GM18499 (cell line): Measurements from ENCODE around the gene RXFP2.
A peak's percentile ranks its signal among the peaks of the same experiment; 100 is the strongest.

ENCODE experiments used
- ATAC-seq: cut with Tn5 transposase; IDR thresholded peaks from one replicate; pipeline ENCODE4 v1.9.1; 2021; ENCODE audit warnings: moderate number of reproducible peaks; ENCODE audit not compliant: insufficient read depth, unreplicated experiment

RXFP2 gene, protein sequence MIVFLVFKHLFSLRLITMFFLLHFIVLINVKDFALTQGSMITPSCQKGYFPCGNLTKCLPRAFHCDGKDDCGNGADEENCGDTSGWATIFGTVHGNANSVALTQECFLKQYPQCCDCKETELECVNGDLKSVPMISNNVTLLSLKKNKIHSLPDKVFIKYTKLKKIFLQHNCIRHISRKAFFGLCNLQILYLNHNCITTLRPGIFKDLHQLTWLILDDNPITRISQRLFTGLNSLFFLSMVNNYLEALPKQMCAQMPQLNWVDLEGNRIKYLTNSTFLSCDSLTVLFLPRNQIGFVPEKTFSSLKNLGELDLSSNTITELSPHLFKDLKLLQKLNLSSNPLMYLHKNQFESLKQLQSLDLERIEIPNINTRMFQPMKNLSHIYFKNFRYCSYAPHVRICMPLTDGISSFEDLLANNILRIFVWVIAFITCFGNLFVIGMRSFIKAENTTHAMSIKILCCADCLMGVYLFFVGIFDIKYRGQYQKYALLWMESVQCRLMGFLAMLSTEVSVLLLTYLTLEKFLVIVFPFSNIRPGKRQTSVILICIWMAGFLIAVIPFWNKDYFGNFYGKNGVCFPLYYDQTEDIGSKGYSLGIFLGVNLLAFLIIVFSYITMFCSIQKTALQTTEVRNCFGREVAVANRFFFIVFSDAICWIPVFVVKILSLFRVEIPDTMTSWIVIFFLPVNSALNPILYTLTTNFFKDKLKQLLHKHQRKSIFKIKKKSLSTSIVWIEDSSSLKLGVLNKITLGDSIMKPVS

GRCh38 chr13:31739226-31739625 lies at the start of gene RXFP2:
Gene RXFP2, plus strand, starts transcription at chr13:31739526. Its CDS starts 87 bp downstream, at chr13:31739613.
- ATAC-seq = no peak

DNA sequence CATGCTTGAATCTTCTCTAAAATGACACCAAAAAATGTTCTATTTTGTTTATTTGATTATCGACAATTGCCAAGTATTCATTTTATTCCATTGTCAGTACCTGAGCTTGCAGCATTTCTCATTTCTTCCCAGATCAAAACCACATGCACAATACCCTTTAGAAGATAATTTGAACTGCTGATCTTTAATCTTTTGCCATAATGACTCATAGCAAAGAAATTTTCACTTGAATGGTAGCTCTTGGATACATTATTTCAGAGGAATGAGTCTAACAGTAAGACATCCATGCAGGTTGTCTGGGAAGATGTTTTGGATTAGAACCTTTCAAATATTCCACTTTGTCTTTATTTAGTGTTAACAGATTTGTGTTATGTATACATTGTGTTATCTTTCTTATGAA lies 42.0 kb upstream of the RXFP2 start:
- ATAC-seq = no peak

- no peak for ATAC-seq
These were observed 39.7 kb upstream of the RXFP2 start for GRCh38 chr13:31699650-31700049.

GRCh38 chr13:31703780-31704179 lies 35.5 kb upstream of the RXFP2 start:
- no peak for ATAC-seq

DNA sequence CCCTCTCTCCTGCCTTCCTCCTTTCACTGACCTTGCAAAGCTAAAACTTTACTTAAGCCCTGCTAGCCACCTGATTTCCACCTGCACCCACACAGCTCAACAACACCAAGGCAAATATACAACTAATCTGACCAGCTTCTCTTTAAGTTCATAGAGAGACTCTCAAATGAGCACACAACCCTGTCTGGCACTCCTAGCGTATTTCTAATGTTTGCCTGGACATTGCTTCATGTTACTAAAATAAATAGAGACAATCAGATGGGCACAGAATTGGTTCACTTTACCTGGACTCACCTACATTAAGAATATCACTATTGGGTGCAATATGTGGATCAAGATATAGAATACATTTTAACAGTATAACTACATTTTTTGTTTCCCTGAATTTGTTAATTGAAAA lies 33.2 kb upstream of the RXFP2 start:
- ATAC-seq = no peak

GRCh38 chr13:31717583-31717982 lies 21.7 kb upstream of the RXFP2 start:
- ATAC-seq = no peak

DNA sequence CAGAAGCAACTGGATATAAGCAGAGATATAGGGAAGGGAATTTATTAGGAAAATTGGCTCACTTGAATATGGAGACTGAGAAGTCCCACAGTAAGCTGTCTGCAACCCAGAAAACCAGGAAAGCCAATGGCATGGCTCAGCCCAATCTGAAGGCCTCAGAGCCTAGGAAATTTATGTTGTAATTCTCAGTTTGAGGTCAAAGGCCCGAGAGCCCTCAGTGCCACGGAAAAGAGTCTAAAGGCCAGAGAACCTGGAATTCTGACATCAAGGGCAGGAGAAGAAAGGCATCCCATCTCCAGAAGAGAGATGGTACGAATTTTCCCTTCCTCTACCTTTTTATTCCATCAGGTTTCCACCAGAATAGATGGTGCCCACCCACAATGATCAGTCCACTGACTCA lies 20.1 kb upstream of the RXFP2 start:
- ATAC-seq = no peak

DNA sequence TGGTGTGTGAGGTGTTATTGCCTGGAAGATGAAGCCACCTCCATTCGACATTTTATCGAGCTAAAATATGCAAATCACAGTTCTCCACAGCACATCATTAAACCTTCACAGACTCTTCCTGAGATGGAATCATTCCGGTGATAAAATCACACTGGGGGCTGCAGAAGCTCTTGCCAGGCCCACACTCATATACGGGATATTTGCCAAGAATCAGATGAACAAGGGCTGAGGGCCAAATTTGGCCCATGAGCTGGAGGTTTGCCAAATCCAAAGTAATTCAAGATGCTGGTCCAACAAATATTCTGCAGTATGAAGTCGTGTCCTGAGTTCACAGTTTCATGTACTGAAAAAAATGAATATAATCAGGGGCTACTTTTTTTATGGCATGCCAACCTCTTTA lies 16.7 kb upstream of the RXFP2 start:
- no peak for ATAC-seq

GRCh38 chr13:31725841-31726240 lies 13.5 kb upstream of the RXFP2 start:
- ATAC-seq = no peak

DNA sequence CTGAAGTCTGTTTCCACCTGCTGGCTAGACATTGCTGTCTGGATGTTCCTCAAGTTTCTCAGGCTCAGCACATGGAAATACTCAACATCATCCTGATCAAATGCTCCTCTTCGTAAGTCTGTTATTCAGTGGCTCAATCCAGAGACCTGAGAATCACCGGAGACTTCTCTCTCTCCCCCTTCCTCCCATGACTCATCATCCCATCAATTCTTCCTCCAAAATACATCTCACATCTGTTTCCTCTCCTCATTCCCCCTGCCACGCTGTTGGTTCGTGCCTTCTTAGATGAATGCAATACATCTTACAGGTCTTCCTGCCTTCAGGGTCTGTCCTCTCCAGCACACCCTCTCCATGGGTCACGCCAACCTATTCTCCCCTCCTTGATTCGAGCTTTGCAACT lies 7.4 kb upstream of the RXFP2 start:
- ATAC-seq = no peak

- no peak for ATAC-seq
These were observed 6.3 kb upstream of the RXFP2 start for GRCh38 chr13:31733066-31733465.

DNA sequence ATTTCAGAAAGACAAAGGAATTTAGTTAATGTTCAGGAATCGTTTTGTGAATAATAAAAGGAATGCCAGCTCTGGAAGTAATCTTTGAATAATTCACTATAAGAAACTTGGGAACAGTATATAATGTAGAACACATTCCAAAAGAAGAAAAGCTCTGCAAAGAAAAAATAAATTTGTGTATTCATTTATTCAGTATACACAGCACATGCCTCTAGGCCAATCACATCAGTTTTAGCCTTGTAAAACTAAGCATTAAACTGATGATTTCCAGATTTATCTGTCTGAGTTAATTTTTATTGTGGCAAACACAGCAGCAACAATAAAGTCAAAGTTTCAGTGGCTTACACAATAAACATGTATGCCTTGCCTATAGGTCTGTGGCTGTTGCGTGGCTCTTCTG lies 5.7 kb upstream of the RXFP2 start:
- no peak for ATAC-seq

DNA sequence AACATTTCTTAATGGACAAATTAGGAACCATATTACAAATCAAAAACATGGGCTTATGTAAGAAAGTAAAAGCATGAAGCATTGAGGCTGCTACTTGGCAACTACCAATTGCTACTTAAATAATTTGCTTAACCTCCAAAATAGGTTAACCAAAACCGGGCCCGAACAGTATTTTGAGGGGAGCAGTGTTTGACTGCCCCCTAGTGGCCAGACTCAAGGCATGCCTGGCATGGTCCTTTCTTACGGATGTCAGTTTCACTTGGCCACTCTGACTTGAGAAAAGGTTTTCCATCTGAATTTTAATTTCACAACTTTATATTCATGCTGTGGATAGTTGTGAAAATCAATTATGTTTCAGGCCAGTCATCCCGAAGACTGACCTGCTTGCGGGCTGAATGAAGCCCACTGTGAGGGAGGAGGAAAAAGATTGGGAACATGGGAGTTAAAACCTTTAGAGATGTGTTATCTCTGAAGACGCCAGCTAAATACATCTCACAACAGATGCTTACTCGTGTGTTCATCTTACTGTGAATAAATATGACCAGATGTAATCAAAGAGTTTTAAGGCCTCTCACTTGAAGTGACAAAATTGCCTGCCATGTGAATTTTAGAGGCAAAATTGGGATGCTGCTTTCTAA lies 2.9 kb downstream of the RXFP2 start:
- ATAC-seq = peak; percentile 77

- ATAC-seq = no peak
These were observed 8.0 kb downstream of the RXFP2 start for GRCh38 chr13:31747291-31747690.

DNA sequence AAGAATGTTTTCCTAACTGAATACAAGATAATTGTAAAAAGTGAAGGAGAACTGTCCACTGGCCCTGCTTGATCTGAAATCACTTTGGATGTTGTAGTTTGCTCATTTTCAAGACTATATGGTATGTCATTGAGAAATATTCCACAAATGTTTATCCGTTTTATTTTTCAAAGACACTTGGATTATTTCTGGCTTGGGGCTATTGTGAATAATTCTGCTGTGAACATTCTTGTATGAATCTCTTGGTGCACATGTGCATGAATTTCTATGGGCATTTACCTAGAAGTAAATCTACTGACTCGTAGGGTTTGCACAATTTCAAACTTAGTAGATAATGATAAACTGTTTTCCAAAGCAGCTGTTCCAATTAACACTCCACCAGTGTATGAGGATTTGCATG lies 8.6 kb downstream of the RXFP2 start:
- ATAC-seq = no peak

- no peak for ATAC-seq
These were observed 10.6 kb downstream of the RXFP2 start for GRCh38 chr13:31749929-31750328.

DNA sequence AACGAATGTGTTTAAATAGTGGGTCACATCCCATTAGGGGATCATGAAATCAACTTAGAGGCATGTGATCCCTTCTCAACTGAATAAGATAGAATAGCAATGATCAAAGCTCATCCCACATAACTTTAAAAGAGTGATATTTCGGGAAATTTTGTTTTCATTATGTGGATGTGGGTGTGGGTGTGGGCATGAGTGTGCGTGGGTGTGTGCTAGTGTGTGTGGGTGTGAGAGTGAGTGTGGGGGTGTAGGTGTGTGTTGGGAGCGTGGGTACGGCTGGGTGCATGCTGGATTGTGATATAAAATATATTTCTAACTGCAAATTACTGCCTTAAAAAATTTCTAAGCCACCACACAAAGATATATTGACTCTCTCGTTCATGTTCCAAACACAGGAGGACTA lies 15.9 kb downstream of the RXFP2 start:
- ATAC-seq = no peak

DNA sequence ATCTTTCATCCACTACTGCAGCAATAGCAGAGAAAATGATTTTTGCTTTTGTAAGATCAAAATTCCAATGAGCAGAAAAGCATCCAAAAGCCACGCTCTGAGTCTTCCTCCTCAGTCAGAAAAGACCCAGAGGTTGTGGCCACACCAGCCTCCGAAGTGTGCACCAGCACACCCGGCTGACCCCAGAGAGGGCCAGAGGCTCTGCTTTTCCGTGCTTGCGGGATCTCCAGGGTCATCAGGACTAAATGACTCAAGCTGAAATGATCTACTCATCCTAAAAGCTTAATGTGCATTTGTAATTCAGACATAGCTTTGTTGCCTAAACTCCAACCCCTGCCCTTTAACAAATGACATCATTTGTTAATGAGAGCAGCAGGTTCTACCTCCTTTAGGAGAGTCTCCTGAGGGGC lies 16.5 kb downstream of the RXFP2 start:
- ATAC-seq = no peak

GRCh38 chr13:31756346-31756745 lies 17.0 kb downstream of the RXFP2 start:
- ATAC-seq = no peak

GRCh38 chr13:31761951-31762350 lies 22.6 kb downstream of the RXFP2 start:
- no peak for ATAC-seq

- ATAC-seq = no peak
These were observed 25.2 kb downstream of the RXFP2 start for GRCh38 chr13:31764556-31764955.
